Endothelial cell (in vitro differentiated cells): Measurements from ENCODE around the gene FFAR1. TPM values are rescaled to one million over a fixed set of nuclear protein-coding genes. Genes with fewer than 3 reads are reported as not detected.

Source experiments
- DNase-seq: peaks from one replicate; pipeline ENCODE4 v3.0.0; 2021; ENCODE audit warnings: low spot score
- H3K27ac Mint-ChIP-seq: one replicate; pipeline ENCODE4 v1.8.0; 2021; ENCODE audit warnings: mixed read lengths, inconsistent platforms; ENCODE audit not compliant: unreplicated experiment
- H3K27me3 Mint-ChIP-seq: one replicate; pipeline ENCODE4 v1.8.0; 2021; ENCODE audit warnings: mild to moderate bottlenecking, moderate library complexity, mixed read lengths, inconsistent platforms; ENCODE audit not compliant: unreplicated experiment
- H3K36me3 Mint-ChIP-seq: one replicate; pipeline ENCODE4 v1.8.0; 2021; ENCODE audit warnings: mild to moderate bottlenecking, low read depth, mixed read lengths, inconsistent platforms; ENCODE audit not compliant: unreplicated experiment
- H3K4me1 Mint-ChIP-seq: one replicate; pipeline ENCODE4 v1.8.0; 2021; ENCODE audit warnings: mild to moderate bottlenecking, mixed read lengths, inconsistent platforms; ENCODE audit not compliant: unreplicated experiment
- H3K4me3 Mint-ChIP-seq: one replicate; pipeline ENCODE4 v1.8.0; 2021; ENCODE audit warnings: mild to moderate bottlenecking, mixed read lengths, inconsistent platforms; ENCODE audit not compliant: unreplicated experiment
- H3K9me3 Mint-ChIP-seq: one replicate; pipeline ENCODE4 v1.8.0; 2021; ENCODE audit warnings: mixed read lengths, inconsistent platforms; ENCODE audit not compliant: unreplicated experiment
- total RNA-seq: library from RNA; stranded (reverse); fragmentation: NEBNext Ultra II Directional; extraction: Animal tissue kit (Norgen Biotek cat#: 25700); gene quantifications from one replicate; pipeline ENCODE4 v1.2.1, GENCODE V29; 2021; ENCODE audit not compliant: unreplicated experiment
- TF ChIP-seq, protein P1 (sequence below): fragments of 200-600 bp; sonication (generic); IDR thresholded peaks from one replicate; pipeline ENCODE4 v1.5.0; 2021; ENCODE audit warnings: antibody characterized with exemption; ENCODE audit not compliant: unreplicated experiment

The FFAR1 gene
- total RNA-seq, 1 donor from 2014 or later: not detected

DNA sequence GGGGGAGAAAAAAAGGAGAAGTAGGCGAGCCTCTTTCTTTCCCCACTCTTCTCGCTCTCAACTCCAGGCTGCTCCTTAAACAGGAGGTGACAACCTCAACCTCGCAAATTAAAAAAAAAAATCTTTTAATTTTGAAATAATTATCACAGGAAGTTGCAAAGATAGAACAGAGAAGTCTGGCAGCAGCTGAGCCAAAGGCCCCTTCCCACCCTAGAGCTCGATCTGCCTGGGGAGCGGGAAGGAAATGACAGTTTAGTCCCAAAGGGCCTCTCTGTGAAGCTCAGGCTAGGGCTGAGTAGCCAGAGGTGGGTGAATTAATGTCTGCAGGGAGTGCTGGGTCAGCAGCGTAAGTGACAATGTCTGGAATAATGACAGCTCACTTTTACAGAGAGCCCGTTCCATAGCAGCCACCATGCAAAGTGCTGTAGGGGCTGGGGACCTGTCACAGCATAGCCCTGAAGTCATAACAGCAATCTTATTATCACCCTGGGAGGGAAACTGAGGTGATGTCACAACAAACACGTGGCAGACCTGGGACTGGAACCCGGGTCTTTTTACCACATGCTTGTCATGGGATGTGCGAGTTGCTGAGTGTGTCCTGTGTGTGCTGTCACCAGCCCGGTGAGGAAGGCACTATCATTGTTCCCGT lies 27.5 kb upstream of the FFAR1 start:
- peaks cover 7% of the 10 kb centered on the region for H3K4me1 Mint-ChIP-seq
- peaks cover 5% of the 10 kb centered on the region for H3K27me3 Mint-ChIP-seq
- H3K4me3 Mint-ChIP-seq: no peak overlapping the region
- TF ChIP-seq, protein P1, sequence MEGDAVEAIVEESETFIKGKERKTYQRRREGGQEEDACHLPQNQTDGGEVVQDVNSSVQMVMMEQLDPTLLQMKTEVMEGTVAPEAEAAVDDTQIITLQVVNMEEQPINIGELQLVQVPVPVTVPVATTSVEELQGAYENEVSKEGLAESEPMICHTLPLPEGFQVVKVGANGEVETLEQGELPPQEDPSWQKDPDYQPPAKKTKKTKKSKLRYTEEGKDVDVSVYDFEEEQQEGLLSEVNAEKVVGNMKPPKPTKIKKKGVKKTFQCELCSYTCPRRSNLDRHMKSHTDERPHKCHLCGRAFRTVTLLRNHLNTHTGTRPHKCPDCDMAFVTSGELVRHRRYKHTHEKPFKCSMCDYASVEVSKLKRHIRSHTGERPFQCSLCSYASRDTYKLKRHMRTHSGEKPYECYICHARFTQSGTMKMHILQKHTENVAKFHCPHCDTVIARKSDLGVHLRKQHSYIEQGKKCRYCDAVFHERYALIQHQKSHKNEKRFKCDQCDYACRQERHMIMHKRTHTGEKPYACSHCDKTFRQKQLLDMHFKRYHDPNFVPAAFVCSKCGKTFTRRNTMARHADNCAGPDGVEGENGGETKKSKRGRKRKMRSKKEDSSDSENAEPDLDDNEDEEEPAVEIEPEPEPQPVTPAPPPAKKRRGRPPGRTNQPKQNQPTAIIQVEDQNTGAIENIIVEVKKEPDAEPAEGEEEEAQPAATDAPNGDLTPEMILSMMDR: no peak
- H3K27ac Mint-ChIP-seq: no peak overlapping the region
- no peak for DNase-seq
- no peaks in the 10 kb centered on the region for H3K36me3 Mint-ChIP-seq
- no peaks in the 10 kb centered on the region for H3K9me3 Mint-ChIP-seq

DNA sequence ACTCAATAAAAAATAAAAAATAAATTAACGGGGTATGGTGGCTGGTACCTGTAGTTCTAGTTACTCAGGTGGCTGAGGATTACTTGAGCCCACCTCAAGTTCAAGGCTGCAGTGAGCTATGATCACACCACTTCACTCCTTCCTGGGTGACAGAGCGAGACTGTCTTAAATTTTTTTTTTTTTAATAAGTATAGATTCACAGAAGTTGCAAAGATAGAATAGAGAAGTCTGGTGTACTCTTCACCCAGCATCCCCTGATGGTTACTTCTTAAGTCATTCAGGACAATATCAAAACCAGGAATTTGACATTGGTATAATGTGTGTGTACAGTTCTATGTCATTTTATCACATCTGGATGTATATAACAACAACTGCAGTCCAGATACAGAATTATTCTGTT lies 26.4 kb upstream of the FFAR1 start:
- H3K9me3 Mint-ChIP-seq: no peaks in the 10 kb centered on the region
- H3K27ac Mint-ChIP-seq: no peak overlapping the region
- peaks cover 5% of the 10 kb centered on the region for H3K27me3 Mint-ChIP-seq
- DNase-seq: no peak
- no peak overlapping the region for H3K4me3 Mint-ChIP-seq
- peaks cover 7% of the 10 kb centered on the region for H3K4me1 Mint-ChIP-seq
- no peaks in the 10 kb centered on the region for H3K36me3 Mint-ChIP-seq
- TF ChIP-seq, protein P1: no peak

DNA sequence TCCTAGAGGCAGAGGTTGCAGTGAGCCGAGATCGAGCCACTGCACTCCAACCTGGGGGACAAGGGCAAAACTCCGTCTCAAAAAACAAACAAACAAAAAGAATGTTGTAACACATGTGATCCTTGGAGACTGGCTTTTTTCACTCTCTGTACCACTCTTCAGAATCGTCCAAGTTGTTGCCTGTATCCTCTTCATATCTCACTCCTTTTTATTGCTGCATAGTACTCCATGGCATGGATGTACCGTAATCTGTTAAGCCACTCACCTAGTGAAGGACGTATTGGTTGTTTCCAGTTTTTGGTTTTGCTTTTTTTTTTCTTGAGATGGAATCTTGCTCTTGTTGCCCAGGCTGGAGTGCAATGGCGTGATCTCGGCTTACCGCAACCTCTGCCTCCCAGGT lies 25.7 kb upstream of the FFAR1 start:
- H3K4me1 Mint-ChIP-seq: peaks cover 7% of the 10 kb centered on the region
- H3K27ac Mint-ChIP-seq: no peak overlapping the region
- no peaks in the 10 kb centered on the region for H3K9me3 Mint-ChIP-seq
- no peak for DNase-seq
- TF ChIP-seq, protein P1: no peak
- H3K4me3 Mint-ChIP-seq: no peak overlapping the region
- H3K27me3 Mint-ChIP-seq: peaks cover 3% of the 10 kb centered on the region
- H3K36me3 Mint-ChIP-seq: no peaks in the 10 kb centered on the region

DNA sequence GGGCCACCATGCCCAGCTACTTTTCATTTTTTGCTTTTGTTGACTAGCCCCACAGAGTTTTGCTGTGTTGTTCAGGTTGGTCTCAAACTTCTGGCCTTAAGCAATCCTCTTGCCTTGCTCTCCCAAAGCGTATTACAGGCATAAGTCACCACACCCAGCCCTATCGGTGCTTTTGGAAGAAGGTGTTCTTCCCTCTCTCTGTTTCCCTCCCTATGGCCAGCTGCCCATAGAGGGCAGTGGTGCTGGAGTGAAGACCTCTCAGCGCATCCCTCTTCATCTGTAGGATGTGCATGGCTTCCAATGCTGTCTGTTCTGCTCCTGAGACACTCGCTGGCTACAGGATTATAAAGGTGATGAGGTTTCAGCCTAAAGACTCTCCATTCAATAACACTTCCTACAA lies 20.1 kb upstream of the FFAR1 start:
- no peaks in the 10 kb centered on the region for H3K36me3 Mint-ChIP-seq
- H3K27ac Mint-ChIP-seq: no peak overlapping the region
- no peaks in the 10 kb centered on the region for H3K9me3 Mint-ChIP-seq
- no peaks in the 10 kb centered on the region for H3K27me3 Mint-ChIP-seq
- TF ChIP-seq, protein P1: no peak
- no peak for DNase-seq
- no peak overlapping the region for H3K4me3 Mint-ChIP-seq
- H3K4me1 Mint-ChIP-seq: no peaks in the 10 kb centered on the region

DNA sequence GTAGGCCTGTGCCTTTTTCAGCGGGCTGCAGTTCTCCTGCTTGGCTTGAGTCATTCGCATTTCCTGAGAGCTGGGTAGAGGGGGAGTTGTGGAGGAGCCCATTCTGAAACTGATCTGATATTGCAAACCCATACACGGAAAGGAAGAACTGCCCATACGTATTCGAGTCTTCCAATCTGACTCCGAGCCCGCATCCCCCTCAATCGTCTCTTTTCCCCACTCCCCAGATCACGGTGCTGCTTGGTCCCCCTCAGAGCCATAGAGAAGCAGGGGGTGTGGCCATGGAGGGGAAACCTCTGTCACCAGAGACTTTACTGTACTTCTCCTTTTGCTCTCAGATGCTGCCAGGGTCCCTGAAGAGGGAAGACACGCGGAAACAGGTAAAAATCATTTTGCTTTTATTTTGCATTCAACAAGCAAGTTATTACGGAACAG lies 18.8 kb upstream of the FFAR1 start, which contains the start of gene CD22:
TSS of gene CD22 (plus strand) at position 337 of the 435 bp plus-strand sequence. CDS start 2,854 bp downstream, outside the sequence.
- Mint-ChIP-seq H3K27me3 (no peaks in the 10 kb centered on the region), H3K4me1 (no peaks in the 10 kb centered on the region), H3K4me3 (no peak within 1 kb of the TSS), H3K27ac (no peak within 1 kb of the TSS), H3K9me3 (no peaks in the 10 kb centered on the region), H3K36me3 (no peaks in the 10 kb centered on the region)
- no peak for DNase-seq
- TF ChIP-seq, protein P1: no peak
